Measurements from ENCODE around the gene GATC. TPM values are rescaled to one million over a fixed set of nuclear protein-coding genes. Genes with fewer than 3 reads are reported as not detected.

The GATC gene
- total RNA-seq, 4 donors from 2014 or later = 8.1 to 19.8 (median 14.2) TPM

- H3K4me1 ChIP-seq = peaks cover 0 to 20% (median 7%) of the 10 kb centered on the region in 3 donors
- no peak for TF ChIP-seq POLR2A (IDR thresholded peaks at IDR 0.05)
- TF ChIP-seq CTCF (IDR thresholded peaks at IDR 0.05) = no peak
- 86 to 100% methylated on average over 1 to 2 of the region's 2 CpGs for WGBS, 2 donors
- DNase-seq = no peak
- no peaks in the 10 kb centered on the region for H3K27me3 ChIP-seq
- no peaks in the 10 kb centered on the region for H3K9me3 ChIP-seq
- no peak overlapping the region for H3K27ac ChIP-seq
- peaks cover 0 to 18% (median 5%) of the 10 kb centered on the region in 3 donors for H3K36me3 ChIP-seq
- no peak overlapping the region for H3K4me3 ChIP-seq
- intact Hi-C loops (cut with DNase I) = no loop called here
These were observed 44.7 kb downstream of the GATC start for GRCh38 chr12:120490833-120491512.

- 9 to 21% methylated on average over 7 to 13 of the region's 17 CpGs for WGBS, 2 donors
- TF ChIP-seq CTCF (IDR thresholded peaks at IDR 0.05) (no peak), POLR2A (IDR thresholded peaks at IDR 0.05) (no peak)
- no peak for DNase-seq
- Histone ChIP-seq H3K9me3 (no peaks in the 10 kb centered on the region), H3K27me3 (no peaks in the 10 kb centered on the region), H3K4me3 (peak overlapping the region; percentile 82 to 99 (median 90)), H3K27ac (peak overlapping the region; percentile 89 to 95 (median 94)), H3K4me1 (peaks cover 8 to 36% (median 22%) of the 10 kb centered on the region in 3 donors), H3K36me3 (peaks cover 5 to 43% (median 10%) of the 10 kb centered on the region in 3 donors)
- intact Hi-C loops (cut with DNase I) = no loop called here
These were observed 49.0 kb downstream of the GATC start for GRCh38 chr12:120495186-120495730.

- H3K27me3 ChIP-seq = no peaks in the 10 kb centered on the region
- intact Hi-C loops (cut with DNase I) = no loop called here
- TF ChIP-seq POLR2A (IDR thresholded peaks at IDR 0.05) (peak in 2 of 4 donors; percentile 83 to 89), CTCF (IDR thresholded peaks at IDR 0.05) (peak in 4 of 6 experiments; percentile 18 to 36 (median 26))
- DNase-seq = peak; percentile 71
- no peaks in the 10 kb centered on the region for H3K9me3 ChIP-seq
- 0 to 2% methylated on average over 1 to 17 of the region's 53 CpGs for WGBS, 2 donors
- H3K36me3 ChIP-seq = peaks cover 4 to 41% (median 10%) of the 10 kb centered on the region in 3 donors
- H3K27ac ChIP-seq = peak within 1 kb of the TSS; percentile 89 to 95 (median 94)
- H3K4me1 ChIP-seq = peaks cover 8 to 36% (median 22%) of the 10 kb centered on the region in 3 donors
- peak within 1 kb of the TSS; percentile 82 to 99 (median 90) for H3K4me3 ChIP-seq
These were observed 49.6 kb downstream of the GATC start, which contains the start of gene DYNLL1 for GRCh38 chr12:120495731-120496412. Gene DYNLL1, plus strand, starts transcription at chr12:120496113. Its CDS starts 309 bp downstream, at chr12:120496422.

- Histone ChIP-seq H3K4me1 (peaks cover 8 to 36% (median 22%) of the 10 kb centered on the region in 3 donors), H3K36me3 (peaks cover 0 to 40% (median 10%) of the 10 kb centered on the region in 3 donors), H3K27me3 (no peaks in the 10 kb centered on the region), H3K9me3 (no peaks in the 10 kb centered on the region), H3K27ac (peak overlapping the region; percentile 89 to 95 (median 94)), H3K4me3 (peak overlapping the region; percentile 82 to 99 (median 90))
- intact Hi-C loops (cut with DNase I) = no loop called here
- 1% methylated on average over 25 to 33 of the region's 47 CpGs for WGBS, 2 donors
- no peak for DNase-seq
- TF ChIP-seq CTCF (IDR thresholded peaks at IDR 0.05) (peak in 1 of 6 experiments; percentile 15), POLR2A (IDR thresholded peaks at IDR 0.05) (no peak)
These were observed 50.4 kb downstream of the GATC start for GRCh38 chr12:120496413-120497340.

Measured in esophagus squamous epithelium (tissue), 5 donors.